HS-27A (cell line): ENCODE data around the gene PDIA2.

Experiments used
- DNase-seq: peaks from one replicate; pipeline ENCODE4 v3.0.0-alpha.2; 2012; ENCODE audit warnings: low read depth, missing footprints

The PDIA2 gene

DNA sequence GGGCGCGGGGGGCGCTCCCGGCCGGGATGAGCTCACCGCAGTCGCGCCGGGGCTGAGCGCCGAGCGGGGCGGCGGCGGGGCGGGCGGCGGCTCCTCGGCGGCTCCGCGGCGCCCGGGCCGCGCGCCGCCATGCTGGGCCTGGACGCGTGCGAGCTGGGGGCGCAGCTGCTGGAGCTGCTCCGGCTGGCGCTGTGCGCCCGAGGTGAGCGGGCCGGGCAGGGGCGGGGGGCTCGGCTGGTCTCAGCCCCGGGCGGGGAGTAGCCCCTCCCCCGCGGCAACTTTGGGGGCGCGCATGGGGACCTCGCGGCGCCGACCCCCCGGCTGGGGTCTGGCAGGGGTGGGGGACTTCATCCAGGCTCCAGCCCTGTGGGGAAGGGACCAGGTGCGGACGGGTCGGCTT, 2.4 kb upstream of the PDIA2 start, which contains the start of gene ARHGDIG:
TSS of gene ARHGDIG (plus strand) at position 40 of the 400 bp plus-strand sequence. CDS start at position 130, 90 bp downstream.
- no peak for DNase-seq

DNA sequence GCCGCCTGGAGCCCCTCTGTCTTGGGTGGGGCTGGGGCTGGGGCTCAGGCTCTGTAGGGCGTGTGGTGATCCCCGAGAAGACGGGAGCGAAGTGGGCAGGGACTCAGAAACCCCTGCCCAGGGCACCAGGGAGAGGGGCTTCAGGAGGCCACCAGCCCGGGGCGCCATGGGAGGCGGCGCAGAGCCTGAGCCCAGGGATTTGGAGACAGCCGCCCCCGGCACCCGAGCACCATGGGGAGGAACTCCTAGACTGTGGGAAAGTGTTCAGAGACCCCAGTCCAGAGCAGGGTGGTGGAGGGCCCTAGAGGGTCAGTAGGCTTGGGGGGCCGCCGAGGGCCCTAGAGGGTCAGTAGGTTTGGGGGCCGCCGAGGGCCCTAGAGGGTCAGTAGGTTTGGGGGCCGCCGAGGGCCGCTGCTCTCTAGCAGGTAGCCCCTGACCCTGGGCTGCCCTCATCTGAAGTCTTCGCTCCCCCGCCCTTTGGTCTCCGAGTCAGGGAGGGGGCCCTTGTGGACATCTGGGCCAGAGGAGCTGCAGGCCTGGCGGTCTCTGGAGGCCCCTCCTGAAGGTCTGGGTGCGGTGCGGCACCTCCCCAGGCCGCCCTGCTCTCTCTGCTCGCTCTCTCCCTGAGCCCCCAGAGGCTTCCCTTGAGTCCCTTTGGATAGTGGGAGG, 1.8 kb upstream of the PDIA2 start:
- no peak for DNase-seq

DNA sequence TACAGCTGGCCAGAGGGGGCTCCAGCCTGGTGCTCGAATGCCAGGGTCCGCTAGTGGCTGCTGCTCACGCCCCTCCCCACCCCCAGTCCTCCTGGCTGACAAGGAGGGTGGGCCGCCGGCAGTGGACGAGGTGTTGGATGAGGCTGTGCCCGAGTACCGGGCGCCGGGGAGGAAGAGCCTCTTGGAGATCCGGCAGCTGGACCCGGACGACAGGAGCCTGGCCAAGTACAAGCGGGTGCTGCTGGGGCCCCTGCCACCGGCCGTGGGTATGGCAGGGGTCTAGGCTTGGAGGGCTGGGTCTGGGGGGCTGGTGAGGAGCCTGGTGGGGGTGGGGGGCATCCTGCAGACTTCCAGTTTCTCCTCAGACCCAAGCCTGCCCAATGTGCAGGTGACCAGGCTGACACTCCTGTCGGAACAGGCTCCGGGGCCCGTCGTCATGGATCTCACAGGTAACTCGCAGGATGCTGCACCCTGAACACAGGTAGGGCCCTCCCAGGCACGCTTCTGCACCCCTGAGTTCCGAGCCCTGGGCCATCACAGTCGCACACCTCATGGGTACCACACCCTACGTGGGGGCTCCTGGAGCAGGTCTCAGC, 1.2 kb upstream of the PDIA2 start:
- DNase-seq: no peak

DNA sequence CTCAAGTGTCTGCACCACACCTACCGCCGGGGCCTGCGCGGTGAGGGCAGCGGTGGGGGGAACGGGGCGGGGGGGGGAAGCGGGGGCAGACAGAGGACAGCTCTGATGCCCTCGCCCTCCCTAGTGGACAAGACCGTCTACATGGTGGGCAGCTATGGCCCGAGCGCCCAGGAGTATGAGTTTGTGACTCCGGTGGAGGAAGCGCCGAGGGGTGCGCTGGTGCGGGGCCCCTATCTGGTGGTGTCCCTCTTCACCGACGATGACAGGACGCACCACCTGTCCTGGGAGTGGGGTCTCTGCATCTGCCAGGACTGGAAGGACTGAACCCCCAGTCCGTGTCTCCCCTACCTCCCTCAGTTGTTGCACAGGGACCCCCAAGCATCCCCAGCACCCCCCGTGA, 473 bp upstream of the PDIA2 start:
- DNase-seq: no peak

DNA sequence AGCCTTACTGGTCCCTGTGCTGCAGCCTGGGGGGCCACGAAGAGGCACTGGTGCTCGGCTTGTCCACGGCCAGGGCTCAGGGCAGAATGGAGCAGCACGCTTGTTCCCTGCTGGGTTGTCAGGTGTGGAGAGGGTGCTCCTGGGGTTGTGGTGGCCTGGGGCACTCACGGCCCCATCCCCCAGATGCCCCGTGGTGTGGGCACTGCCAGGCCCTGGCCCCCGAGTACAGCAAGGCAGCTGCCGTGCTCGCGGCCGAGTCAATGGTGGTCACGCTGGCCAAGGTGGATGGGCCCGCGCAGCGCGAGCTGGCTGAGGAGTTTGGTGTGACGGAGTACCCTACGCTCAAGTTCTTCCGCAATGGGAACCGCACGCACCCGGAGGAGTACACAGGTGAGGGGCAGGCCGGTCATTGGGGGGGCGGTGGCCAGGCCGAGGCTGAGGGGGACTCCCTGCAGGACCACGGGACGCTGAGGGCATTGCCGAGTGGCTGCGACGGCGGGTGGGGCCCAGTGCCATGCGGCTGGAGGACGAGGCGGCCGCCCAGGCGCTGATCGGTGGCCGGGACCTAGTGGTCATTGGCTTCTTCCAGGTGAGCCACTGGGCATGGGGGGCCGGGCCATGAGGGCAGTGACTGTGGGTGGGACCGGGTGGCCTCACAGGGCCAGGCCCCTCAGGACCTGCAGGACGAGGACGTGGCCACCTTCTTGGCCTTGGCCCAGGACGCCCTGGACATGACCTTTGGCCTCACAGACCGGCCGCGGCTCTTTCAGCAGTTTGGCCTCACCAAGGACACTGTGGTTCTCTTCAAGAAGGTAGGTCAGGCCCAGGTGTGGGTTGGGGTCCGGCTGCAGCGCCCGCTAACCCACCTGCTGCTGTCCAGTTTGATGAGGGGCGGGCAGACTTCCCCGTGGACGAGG, 1.5 kb downstream of the PDIA2 start:
- DNase-seq: no peak

DNA sequence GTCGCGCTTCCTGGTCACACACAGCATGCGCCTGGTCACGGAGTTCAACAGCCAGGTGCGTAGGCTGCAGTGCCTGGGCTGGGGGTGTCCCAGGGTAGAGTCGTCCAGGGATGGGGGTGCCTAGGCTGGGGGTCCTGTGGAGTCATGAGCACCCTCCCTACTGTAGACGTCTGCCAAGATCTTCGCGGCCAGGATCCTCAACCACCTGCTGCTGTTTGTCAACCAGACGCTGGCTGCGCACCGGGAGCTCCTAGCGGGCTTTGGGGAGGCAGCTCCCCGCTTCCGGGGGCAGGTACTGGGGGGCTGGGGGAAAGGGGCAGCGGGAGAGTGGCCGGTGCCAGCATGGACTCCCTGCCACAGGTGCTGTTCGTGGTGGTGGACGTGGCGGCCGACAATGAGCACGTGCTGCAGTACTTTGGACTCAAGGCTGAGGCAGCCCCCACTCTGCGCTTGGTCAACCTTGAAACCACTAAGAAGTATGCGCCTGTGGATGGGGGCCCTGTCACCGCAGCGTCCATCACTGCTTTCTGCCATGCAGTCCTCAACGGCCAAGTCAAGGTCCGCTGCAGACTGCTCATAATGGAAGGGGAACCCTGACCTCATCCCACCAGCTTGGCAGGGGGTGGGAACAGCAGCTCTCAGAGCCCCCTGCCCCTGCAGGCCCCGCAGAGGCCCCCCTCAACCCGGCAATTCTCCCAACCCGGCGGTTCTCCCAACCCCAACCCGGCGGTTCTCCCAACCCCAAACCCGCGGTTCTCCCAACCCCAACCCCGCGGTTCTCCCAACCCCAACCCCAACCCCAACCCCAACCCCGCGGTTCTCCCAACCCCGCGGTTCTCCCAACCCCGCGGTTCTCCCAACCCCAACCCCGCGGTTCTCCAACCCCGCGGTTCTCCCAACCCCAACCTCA, 2.4 kb downstream of the PDIA2 start:
- DNase-seq: no peak

DNA sequence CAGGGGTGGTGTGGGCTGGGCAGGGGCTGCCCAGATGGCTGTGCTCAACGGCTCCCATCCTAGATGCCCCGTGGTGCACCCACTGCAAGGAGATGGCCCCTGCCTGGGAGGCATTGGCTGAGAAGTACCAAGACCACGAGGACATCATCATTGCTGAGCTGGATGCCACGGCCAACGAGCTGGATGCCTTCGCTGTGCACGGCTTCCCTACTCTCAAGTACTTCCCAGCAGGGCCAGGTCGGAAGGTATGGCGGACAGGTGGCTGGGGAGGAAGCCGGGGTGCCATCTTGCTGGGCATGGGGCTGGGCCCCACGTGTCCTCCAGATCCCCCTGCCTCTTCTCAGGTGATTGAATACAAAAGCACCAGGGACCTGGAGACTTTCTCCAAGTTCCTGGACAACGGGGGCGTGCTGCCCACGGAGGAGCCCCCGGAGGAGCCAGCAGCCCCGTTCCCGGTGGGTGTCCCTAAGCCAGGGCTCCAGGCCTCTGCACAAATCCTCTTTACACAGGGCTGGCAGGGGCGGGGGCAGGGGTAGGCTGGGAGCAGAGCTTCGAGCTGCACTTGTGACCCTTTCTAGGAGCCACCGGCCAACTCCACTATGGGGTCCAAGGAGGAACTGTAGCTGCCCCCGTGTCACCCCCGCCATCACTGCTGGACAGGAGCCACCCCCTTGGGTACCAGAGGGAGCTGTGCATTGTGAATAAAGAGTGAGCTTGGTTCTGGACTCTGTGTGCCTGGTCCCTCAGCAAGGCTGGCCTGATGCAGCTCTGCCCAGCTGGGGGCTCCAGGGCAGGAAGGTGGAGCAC, 3.7 kb downstream of the PDIA2 start:
- no peak for DNase-seq

DNA sequence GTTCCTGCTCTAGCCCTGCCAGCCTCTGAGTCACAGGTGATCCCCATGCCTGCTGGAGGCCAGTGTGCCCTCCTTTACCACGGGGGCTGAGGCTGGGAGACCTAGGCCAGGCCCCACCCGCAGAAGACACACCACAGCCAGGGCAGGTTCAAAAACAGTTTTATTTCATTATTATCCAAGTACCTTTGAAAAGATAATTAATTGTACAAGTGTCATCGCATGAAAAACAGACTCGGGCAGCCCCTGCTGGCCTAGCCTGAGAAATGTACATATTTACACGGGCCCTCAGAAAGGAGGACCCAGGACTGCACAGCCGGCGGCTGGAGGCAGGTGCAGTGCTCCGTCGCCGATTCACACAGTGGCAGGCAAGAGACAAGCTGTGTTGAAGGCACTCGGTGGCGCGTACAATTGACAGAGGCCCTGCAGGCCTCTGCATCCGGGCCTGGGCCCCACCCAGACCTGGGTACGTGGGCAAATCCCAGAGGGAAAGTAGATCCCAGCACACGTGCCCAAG, 4.4 kb downstream of the PDIA2 start:
- no peak for DNase-seq

DNA sequence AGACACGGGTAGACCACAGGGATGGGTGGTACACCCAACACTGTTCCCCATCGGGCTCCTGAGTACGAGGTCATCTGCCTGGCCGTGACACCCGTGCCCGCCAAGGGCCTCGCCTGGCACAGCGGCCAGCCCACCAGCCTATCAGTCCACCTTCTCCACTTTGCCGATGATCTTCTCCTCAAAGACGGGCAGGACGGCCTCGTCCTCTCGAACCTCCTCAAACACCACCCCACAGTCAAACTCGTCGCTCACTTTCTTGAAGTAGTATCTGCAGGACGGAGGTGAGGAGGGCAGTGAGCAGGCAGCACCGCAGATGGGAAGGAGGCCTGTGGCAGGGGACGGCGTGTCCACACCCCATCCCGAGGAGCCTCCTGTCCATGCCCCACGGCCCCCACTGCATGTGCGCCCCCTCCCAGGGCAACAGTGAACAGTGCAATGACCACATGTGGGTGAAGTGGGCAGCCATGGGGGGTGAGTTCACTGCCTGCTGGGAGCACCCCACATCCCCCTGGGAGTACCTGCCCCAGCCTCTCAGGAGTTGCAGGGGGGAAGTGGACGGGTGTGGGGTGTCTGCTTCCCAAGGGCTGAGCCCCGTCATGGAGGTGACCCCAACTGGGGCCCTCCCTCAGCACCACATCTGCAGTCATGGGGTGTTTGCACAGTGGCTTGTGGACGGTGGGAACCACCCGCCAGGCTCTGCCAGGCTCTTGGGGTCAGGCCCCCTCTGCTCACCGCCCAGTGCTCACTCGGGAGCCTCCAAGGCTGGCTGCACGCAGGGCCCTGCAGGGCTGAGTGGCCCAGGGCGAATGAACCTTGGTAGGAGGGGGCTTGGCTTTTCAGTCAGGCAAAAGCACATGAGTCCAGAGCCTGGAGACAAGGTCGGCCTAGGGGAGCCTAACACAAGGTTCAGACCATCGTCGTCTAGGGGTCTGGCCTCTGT, 5.3 kb downstream of the PDIA2 start:
- no peak for DNase-seq

DNA sequence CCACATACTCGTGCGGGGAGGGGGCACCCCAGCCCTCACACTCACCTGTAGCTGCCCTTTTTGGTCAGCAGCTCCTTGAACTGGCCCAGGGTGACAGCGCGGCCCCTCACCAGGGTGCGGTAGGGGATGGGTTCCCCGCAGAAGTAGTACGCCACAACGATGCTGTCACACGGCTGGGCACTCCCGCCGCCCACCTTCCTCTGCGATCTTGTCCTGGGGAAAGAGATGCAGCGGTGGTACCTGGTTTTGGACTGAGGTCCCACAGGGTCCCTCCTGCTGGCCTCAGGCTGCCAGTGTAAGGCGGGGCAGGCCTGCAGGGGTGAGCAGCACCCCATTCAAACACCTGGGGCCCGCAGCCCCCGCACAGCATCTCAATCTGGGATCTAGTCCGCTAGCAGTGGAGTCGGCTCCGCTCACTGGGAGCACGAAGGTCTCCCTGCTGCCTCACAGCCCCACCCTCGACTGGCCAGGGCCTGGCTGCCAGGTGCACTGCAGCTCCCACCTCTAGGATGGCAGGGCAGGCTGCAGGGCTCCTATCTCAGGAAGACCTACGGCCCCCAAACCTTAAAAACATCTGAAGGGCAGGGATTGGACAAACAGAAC, 6.5 kb downstream of the PDIA2 start:
- DNase-seq: no peak

DNA sequence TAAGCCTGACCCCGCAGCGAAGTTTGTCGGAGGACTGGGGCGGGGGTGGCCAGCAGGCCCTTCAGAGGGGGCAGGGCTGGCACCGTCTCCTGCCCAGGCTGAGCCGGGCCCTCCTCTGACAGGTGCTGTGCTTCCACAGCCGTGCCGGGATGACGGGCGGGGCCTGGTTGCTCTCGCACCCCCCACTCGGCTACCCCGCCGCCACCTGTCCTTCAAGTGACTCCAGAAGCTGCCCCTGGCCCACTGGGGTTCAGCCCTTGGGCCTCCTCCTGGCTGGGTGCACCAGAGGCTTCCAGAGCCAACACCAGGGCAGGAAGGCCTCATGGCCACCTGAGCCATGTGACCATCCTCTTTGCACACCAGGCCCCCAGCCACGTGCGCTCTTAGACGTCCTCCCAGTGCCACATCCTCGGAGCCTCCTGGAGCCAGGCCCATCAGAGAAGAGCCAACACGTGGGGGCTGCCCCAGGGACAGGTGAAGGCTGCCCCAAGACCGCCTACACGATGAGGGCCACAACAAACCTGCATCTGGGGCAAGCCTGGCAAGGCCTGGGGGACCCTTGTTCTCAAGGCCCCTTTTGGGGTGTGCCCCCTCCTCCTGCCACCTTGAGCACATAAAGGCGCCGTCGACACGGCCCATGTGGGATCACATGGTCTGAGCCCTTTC, 7.2 kb downstream of the PDIA2 start:
- no peak for DNase-seq

DNA sequence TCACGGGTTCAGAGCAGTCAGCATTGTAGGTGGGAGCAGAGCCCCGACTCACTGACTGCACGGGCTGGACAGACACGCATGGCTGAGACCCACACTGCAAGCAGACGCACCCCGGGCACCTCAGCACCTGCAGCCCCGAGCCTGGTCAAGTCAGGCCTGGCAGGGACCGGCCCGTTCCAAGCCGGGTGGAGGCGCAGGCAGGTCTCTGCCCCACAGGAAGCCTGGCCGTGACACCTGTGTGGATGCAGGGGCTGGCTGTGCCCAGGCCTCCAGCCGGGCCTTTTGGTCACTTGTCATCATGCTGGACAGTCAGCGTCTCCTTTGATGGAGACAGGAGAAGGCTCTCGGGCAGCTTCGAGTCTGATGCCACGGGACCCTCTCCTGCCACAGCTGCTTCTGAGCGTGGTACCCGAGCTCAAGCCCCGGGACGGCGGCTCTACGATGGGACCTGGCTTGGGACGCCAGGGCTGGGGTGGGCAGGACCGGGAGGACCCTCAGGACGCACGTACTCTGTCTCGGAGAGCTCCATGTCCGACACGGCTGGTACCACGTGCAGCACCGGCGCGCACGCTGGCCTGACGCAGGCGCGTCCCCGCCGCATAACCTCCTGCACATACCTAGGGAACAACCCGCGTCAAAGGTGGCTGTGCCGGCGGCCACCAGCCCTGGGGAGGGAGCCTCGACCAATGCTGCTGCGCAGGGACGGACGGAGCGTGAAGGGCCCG, 7.9 kb downstream of the PDIA2 start:
- no peak for DNase-seq

DNA sequence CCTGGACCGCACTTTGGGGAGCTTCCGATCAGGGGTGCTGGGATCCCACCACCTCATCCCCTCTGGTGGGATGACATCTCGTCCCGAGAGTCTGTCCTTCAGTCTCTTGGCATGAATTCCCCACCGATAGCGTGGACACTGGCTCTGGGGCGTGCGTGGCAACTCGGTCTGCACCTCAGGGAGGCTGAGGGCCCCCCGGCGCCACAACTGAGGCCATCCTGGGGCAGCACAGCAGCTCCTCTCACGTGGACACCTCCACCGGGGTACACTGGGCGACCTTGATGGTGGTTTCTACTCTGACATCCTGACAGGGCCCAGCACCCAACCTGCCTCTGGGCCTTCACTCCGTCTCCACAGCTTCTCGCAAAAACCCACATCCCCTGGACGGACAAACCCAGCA, 8.6 kb downstream of the PDIA2 start:
- no peak for DNase-seq

DNA sequence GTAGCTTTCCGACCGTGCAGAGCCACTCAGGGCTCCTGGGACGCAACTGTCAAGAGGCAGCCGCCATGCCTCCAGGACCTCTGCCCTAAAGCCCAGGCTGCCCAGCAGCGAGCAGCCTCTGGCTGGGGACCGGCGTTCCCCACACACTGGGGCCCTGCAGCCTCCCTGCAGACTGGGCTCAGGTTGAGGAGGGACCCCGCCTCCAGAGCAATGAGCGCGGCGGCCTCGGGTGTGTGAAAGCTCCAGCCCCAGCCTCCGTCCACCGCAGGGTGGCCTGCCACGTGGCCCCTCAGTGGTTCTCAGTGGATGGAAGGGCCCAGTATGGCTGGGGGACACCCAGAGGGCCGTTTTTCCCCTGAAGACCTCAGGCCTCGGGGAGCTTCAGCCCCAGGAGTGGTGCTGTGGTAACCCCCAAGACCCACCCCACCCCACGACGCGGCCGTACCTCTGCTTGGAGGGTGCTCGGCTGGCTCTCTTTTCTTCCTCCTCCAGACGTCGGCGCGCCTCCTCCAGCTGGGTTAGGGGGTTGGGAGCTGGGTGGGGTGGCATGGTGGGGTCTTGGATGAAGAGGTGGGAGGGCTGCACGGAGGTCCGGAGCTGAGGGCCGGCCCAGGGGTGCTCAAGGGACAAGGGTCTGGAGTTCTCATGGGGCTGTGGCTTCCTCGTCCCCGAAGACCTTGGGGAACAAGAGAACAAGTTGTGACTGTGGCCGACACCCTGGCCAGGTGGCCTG, 10.2 kb downstream of the PDIA2 start:
- DNase-seq: no peak

DNA sequence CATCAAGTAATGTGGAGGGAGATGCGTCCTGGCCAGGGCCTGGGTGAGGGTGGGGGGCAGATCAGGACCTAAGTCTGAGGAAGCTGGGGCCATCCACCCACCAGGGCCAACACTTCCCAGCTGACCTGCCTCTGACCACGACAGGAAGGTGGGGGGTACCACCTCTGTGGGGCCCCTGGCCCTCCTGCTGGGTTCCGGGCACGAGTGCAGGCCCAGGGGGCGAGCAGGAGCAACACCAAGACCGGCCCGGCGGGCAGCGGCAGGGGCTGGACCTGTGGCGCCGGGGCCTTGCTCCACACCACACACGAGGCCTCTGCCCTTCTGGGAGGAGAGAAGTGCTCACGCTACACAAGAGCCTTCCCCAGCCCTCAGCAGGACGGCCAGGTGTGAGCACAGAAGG, 13.3 kb downstream of the PDIA2 start:
- DNase-seq: no peak

DNA sequence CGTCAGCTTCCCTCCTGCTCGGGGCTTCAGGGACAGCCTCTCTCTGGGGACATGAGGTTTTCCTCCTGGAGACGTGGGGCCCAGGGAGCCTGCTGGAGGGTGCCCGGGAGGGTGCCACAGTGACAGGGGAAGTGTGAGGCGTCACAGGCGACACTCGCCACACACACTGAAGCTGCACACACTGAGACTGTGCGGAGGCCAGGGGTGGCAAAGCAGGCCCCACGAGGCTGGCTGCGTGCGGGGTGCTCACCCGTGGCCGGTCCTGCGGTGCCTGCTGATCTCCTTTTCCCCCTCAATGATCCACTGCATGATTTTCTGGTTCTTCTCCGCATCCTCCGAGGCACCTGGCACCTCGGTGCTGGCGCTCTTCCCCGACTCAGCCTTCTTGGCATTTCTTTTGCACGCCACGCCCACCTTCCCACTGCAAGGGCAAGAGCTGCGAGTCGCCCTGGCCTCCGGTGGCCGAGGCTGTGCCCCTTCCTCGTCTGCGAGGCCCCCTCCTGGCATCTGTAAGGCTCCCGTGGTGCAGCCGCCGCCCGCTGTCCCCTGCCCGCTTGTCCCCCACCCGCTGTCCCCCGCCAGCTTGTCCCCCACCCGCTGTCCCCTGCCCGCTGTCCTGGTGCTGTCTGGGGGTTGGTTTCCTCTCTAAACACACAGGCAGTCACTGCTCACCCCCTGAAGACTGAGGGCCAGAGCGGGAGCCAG, 14.0 kb downstream of the PDIA2 start:
- DNase-seq: no peak

DNA sequence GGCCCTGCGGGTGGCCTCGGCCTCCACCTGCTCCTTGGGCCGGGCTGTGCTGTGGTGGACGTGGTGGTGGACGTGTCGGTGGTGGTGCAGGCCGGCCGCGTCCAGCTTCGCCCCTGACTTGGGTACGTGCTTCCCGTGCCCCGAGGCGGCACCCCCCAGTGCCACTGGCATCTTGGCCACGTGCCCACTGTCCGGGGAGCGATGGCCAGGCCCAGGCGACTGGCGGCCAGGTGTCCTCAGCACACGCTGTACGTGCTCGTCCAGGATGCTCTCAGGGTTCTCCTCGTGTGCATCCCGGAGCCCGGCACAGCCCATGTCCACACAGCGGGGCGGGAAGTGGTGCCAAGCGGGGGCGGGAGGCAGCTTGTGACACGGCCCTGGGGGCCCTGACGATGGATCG, 14.9 kb downstream of the PDIA2 start:
- DNase-seq: no peak
